Gastroesophageal sphincter (tissue), 3 donors: Measurements from ENCODE around the gene FBXL13.
"Not testable (repeated sequence)": the region's sequence is repeated elsewhere in the genome, so short reads cannot be mapped to it uniquely, and the experiment has no call there.

Experiments used
- CTCF ChIP-seq, 4 experiments: fragments of 200-600 bp in 2 of 4; fragments of 450-650 bp in 2 of 4; sonication (generic) in 1 of 4; IDR thresholded peaks; one replicate each; pipeline ENCODE4 v1.5.1; 2017 to 2019; ENCODE audit warnings: antibody characterized with exemption in 4 of 4, mild to moderate bottlenecking in 2 of 4, moderate library complexity in 2 of 4
- EP300 ChIP-seq: sonication (generic); formaldehyde crosslinking; IDR thresholded peaks from one replicate; pipeline ENCODE4 v1.6.1; 2017; ENCODE audit warnings: antibody characterized with exemption, mild to moderate bottlenecking
- POLR2A ChIP-seq, 2 donors: fragments of 450-650 bp; IDR thresholded peaks; one replicate each; pipeline ENCODE4 v1.6.1; 2017; ENCODE audit warnings: antibody characterized with exemption in 2 of 2, mild to moderate bottlenecking in 2 of 2, moderate library complexity in 1 of 2

DNA sequence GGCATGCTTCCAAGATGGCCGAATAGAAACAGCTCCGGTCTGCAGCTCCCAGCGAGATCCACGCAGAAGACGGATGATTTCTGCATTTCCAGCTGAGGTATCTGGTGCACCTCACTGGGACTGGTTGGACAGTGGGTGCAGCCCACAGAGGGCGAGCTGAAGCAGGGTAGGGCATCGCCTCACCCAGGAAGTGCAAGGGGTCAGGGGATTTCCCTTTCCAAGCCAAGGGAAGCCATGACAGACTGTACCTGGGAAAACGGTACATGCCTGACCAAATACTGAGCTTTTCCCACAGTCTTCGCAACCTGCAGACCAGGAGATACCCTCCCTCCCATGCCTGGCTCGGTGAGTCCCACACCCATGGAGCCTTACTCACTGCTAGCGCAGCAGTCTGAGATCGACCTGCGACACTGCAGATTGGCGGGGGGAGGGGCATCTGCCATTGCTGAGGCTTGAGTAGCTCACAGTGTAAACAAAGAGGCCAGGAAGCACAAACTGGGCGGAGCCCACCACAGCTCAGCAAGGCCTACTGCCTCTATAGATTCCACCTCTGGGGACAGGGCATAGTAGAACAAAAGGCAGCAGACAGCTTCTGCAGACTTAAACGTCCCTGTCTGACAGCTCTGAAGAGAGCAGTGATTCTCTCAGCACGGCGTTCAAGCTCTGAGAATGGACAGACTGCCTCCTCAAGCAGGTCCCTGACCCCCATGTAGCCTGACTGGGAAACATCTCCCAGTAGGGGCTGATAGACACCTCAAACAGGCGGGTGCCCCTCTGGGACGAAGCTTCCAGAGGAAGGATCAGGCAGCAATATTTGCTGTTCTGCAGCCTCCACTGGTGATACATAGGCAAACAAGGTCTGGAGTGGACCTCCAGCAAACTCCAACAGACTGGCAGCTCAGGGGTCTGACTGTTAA is 36.5 kb downstream of the FBXL13 start:
- TF ChIP-seq CTCF (IDR thresholded peaks at IDR 0.05); POLR2A (IDR thresholded peaks at IDR 0.05); EP300: not testable (repeated sequence)
